Measurements from ENCODE around the gene SYTL3. TPM values are rescaled to one million over a fixed set of nuclear protein-coding genes. Genes with fewer than 3 reads are reported as not detected.

SYTL3 gene
- total RNA-seq, 1 experiment from 2014 or later: 0.09 TPM

GRCh38 chr6:158715330-158716311 lies 65.8 kb downstream of the SYTL3 start:
- Histone ChIP-seq H4K20me1 (ENCODE audit: control insufficient read depth, insufficient read depth, insufficient read length) (no peaks in the 10 kb centered on the region), H2BK20ac (ENCODE audit: low read depth, low read length, poor library complexity, severe bottlenecking) (no peak overlapping the region), H3K23ac (ENCODE audit: insufficient read length, low read depth, low read length) (no peak overlapping the region), H3K27ac (ENCODE audit: insufficient read length, low read depth, low read length) (no peak overlapping the region), H3K79me2 (ENCODE audit: insufficient read depth, low read length) (no peaks in the 10 kb centered on the region), H3K18ac (ENCODE audit: insufficient read length, low read depth, low read length) (no peak overlapping the region), H3K23me2 (ENCODE audit: insufficient read length, low read depth, low read length, poor library complexity, severe bottlenecking) (no peaks in the 10 kb centered on the region), H3K9ac (ENCODE audit: extremely low read depth, insufficient read length, low read length) (no peak overlapping the region), H2BK15ac (ENCODE audit: low read depth, low read length) (no peak overlapping the region), H2AFZ (ENCODE audit: low read length) (no peak overlapping the region), H3T11ph (ENCODE audit: low read length) (no peak overlapping the region), H2BK12ac (ENCODE audit: insufficient read length, low read depth, low read length) (no peak overlapping the region), H3K4me2 (ENCODE audit: insufficient read depth, insufficient read length, low read length) (no peak overlapping the region), H3K79me1 (ENCODE audit: insufficient read depth, low read depth, low read length, poor library complexity, severe bottlenecking) (no peaks in the 10 kb centered on the region), H2BK5ac (ENCODE audit: insufficient read length, low read length) (no peak overlapping the region), H2AK5ac (ENCODE audit: insufficient read length, low read length) (no peak overlapping the region), H3K4ac (ENCODE audit: low read depth, low read length) (no peak overlapping the region), H3K14ac (ENCODE audit: insufficient read depth, low read length) (peak overlapping the region; percentile 56; the same call in 1 of the 2 replicates), H3K4me1 (ENCODE audit: insufficient read depth, low read length) (no peaks in the 10 kb centered on the region), H3K9me3 (ENCODE audit: control insufficient read depth, low read depth, low read length) (no peaks in the 10 kb centered on the region), H3K56ac (ENCODE audit: insufficient read length, low read depth, low read length) (no peak overlapping the region), H3K27me3 (ENCODE audit: insufficient read depth, low read length) (no peaks in the 10 kb centered on the region), H2BK120ac (ENCODE audit: low read depth, low read length, poor library complexity, severe bottlenecking) (no peak overlapping the region), H4K91ac (ENCODE audit: insufficient read length, low read depth, low read length) (no peak overlapping the region), H4K8ac (replicated peaks; ENCODE audit: insufficient read length, low read depth, low read length) (peak overlapping the region; percentile 69), H4K5ac (ENCODE audit: insufficient read length, low read depth, low read length) (no peak overlapping the region)
- no peak for DNase-seq
- Mint-ChIP-seq H3K36me3 (ENCODE audit: insufficient read depth in 1 of 3, low read depth in 3 of 3) (no peaks in the 10 kb centered on the region), H3K27ac (peak overlapping the region in 1 of 3 experiments; percentile 9; a peak in 1 of 7 replicates), H3K4me3 (no peak overlapping the region), H3K4me1 (peaks cover 14% of the 10 kb centered on the region in 2 experiments), H3K9me3 (no peaks in the 10 kb centered on the region), H3K27me3 (ENCODE audit: low read depth) (no peaks in the 10 kb centered on the region; the same call in 1 of the 2 replicates)
- TF ChIP-seq CTCF (conservative IDR thresholded peaks at IDR 0.05): no peak
- no CpG with 5 or more reads among the region's 16 CpGs for WGBS (ENCODE audit: extremely low coverage, insufficient read length, low lambda C conversion rate)

Data from H9 (cell line).